CD4-positive, alpha-beta T cell (primary cell): ENCODE measurements around the gene VILL. TPM values are rescaled to one million over a fixed set of nuclear protein-coding genes. Genes with fewer than 3 reads are reported as not detected.

Experiments used
- ATAC-seq: fragments of 200-7000 bp; cut with Tn5 transposase; one replicate; pipeline ENCODE4 v1.10.0; 2022; ENCODE audit warnings: mild to moderate bottlenecking; ENCODE audit not compliant: poor library complexity
- CTCF ChIA-PET: fragments of 350-600 bp; sonication (Branson Sonifier 250); formaldehyde crosslinking; loops from one replicate; lab custom pipeline; 2021; ENCODE audit warnings: antibody characterized with exemption, inconsistent platforms; lab: Charles Lee
- POLR2A ChIA-PET: fragments of 350-600 bp; sonication (Branson Sonifier 250); formaldehyde crosslinking; loops from one replicate; lab custom pipeline; 2021; ENCODE audit warnings: antibody characterized with exemption, inconsistent platforms; lab: Charles Lee
- DNase-seq, 14 experiments: peaks; one replicate each; pipeline ENCODE4 v3.0.0-alpha.2; 2013 to 2020; ENCODE audit warnings: mixed read lengths in 2 of 14
- H3K27ac ChIP-seq, 2 donors: one replicate each; pipeline versions ENCODE4 v1.5.1 to v1.7.0; 2013; ENCODE audit warnings: low read length in 2 of 2, low read depth in 1 of 2, mild to moderate bottlenecking in 1 of 2
- H3K27me3 ChIP-seq, 2 experiments: 1 replicate in 1 of 2; 2 replicates in 1 of 2; pipeline versions ENCODE4 v1.6.1 to v1.7.0; 2013; ENCODE audit warnings: low read length in 2 of 2, control low read depth in 1 of 2, mild to moderate bottlenecking in 1 of 2, moderate library complexity in 1 of 2; ENCODE audit not compliant: insufficient read depth in 2 of 2, control insufficient read depth in 1 of 2
- H3K36me3 ChIP-seq: one replicate; pipeline ENCODE4 v1.6.1; 2013; ENCODE audit warnings: low read length, control low read depth; ENCODE audit not compliant: insufficient read depth
- H3K4me1 ChIP-seq: one replicate; pipeline ENCODE4 v1.6.1; 2013; ENCODE audit warnings: low read length, control low read depth; ENCODE audit not compliant: insufficient read depth
- H3K4me3 ChIP-seq: one replicate; pipeline ENCODE4 v1.5.1; 2013; ENCODE audit warnings: mild to moderate bottlenecking, low read length, moderate library complexity
- H3K9me3 ChIP-seq, 2 experiments: 1 replicate in 1 of 2; 2 replicates in 1 of 2; pipeline versions ENCODE4 v1.6.1 to v1.7.0; 2013; ENCODE audit warnings: low read length in 2 of 2, mild to moderate bottlenecking in 2 of 2, control low read depth in 1 of 2, moderate library complexity in 1 of 2; ENCODE audit not compliant: control insufficient read depth in 1 of 2, insufficient read depth in 1 of 2
- H3K27ac Mint-ChIP-seq: one replicate; pipeline ENCODE4 v1.8.0; 2020; ENCODE audit warnings: mixed read lengths
- H3K27me3 Mint-ChIP-seq: one replicate; pipeline ENCODE4 v1.8.0; 2021; ENCODE audit warnings: mixed read lengths
- H3K36me3 Mint-ChIP-seq: one replicate; pipeline ENCODE4 v1.8.0; 2021; ENCODE audit warnings: low read depth, mixed read lengths
- H3K4me1 Mint-ChIP-seq: one replicate; pipeline ENCODE4 v1.8.0; 2021; ENCODE audit warnings: low read depth, mixed read lengths
- H3K4me3 Mint-ChIP-seq: one replicate; pipeline ENCODE4 v1.8.0; 2020; ENCODE audit warnings: mild to moderate bottlenecking, mixed read lengths
- H3K9me3 Mint-ChIP-seq: one replicate; pipeline ENCODE4 v1.8.0; 2020; ENCODE audit warnings: mixed read lengths
- intact Hi-C, 2 experiments: fragments of 100-400 bp; cut with DNase I in 1 of 2; cut with micrococcal nuclease in 1 of 2; formaldehyde crosslinking; loops; one replicate each; pipeline versions ENCODE4 v1.15.1 to v1.9.0; 2023 to 2025; cut with DNase I, micrococcal nuclease
- total RNA-seq, 174 experiments: library from RNA in 2 of 174; stranded (reverse) in 2 of 174; gene quantifications; one replicate each; pipeline ENCODE4 v1.2.3 and lab custom pipeline; 2021 to 2026
- TF ChIP-seq, protein P1 (sequence below): fragments of 200-600 bp; IDR thresholded peaks from one replicate; pipeline ENCODE4 v1.8.0; 2022; ENCODE audit warnings: antibody characterized with exemption, mild to moderate bottlenecking

VILL gene
- total RNA-seq, 2 experiments from 2014 or later = 23.2 to 24.4 TPM

GRCh38 chr3:38039101-38039898 lies 48.7 kb downstream of the VILL start, which contains the start of gene DLEC1:
Gene DLEC1, plus strand, starts transcription at chr3:38039208. Its CDS starts 18 bp downstream, at chr3:38039226.
- Histone ChIP-seq H3K27ac (peak within 1 kb of the TSS; percentile 76 to 96), H3K4me1 (peaks cover 46% of the 10 kb centered on the region), H3K27me3 (no peaks in the 10 kb centered on the region), H3K36me3 (no peaks in the 10 kb centered on the region), H3K9me3 (no peaks in the 10 kb centered on the region), H3K4me3 (peak within 1 kb of the TSS; percentile 76)
- ChIA-PET POLR2A (interaction anchor here (0.8 to 2.0 kb wide), 12 partner anchors 9 to 1367 kb away, joined by 3 to 13 read pairs (median 4); partner anchors contain the start of genes ACAA1, EPM2AIP1, MLH1 and OXSR1), CTCF (interaction anchor here (0.7 to 2.6 kb wide), 9 partner anchors 8 to 184 kb away, joined by 3 to 14 read pairs (median 5); partner anchors contain the start of gene ACAA1)
- peak within 1 kb of the TSS; percentile 65 for H3K4me3 Mint-ChIP-seq
- ATAC-seq = peak; percentile 59
- peak within 1 kb of the TSS; percentile 91 for H3K27ac Mint-ChIP-seq
- peaks cover 28% of the 10 kb centered on the region for H3K4me1 Mint-ChIP-seq
- DNase-seq = peak; percentile 70 to 95 (median 80)
- peaks cover 4% of the 10 kb centered on the region for H3K9me3 Mint-ChIP-seq
- no peaks in the 10 kb centered on the region for H3K36me3 Mint-ChIP-seq
- TF ChIP-seq, protein P1, sequence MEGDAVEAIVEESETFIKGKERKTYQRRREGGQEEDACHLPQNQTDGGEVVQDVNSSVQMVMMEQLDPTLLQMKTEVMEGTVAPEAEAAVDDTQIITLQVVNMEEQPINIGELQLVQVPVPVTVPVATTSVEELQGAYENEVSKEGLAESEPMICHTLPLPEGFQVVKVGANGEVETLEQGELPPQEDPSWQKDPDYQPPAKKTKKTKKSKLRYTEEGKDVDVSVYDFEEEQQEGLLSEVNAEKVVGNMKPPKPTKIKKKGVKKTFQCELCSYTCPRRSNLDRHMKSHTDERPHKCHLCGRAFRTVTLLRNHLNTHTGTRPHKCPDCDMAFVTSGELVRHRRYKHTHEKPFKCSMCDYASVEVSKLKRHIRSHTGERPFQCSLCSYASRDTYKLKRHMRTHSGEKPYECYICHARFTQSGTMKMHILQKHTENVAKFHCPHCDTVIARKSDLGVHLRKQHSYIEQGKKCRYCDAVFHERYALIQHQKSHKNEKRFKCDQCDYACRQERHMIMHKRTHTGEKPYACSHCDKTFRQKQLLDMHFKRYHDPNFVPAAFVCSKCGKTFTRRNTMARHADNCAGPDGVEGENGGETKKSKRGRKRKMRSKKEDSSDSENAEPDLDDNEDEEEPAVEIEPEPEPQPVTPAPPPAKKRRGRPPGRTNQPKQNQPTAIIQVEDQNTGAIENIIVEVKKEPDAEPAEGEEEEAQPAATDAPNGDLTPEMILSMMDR = no peak
- intact Hi-C loops = loop anchor here in 1 of 2 experiments (2.0 to 5.0 kb wide), 3 partner anchors 34 to 98 kb away; partner anchors contain the start of genes ACAA1 and MYD88
- no peaks in the 10 kb centered on the region for H3K27me3 Mint-ChIP-seq

GRCh38 chr3:38039899-38040261 lies 49.3 kb downstream of the VILL start:
- Histone ChIP-seq H3K9me3 (no peaks in the 10 kb centered on the region), H3K36me3 (no peaks in the 10 kb centered on the region), H3K27ac (peak overlapping the region; percentile 76 to 96), H3K27me3 (no peaks in the 10 kb centered on the region), H3K4me1 (peaks cover 46% of the 10 kb centered on the region), H3K4me3 (peak overlapping the region; percentile 76)
- peak overlapping the region; percentile 65 for H3K4me3 Mint-ChIP-seq
- TF ChIP-seq, protein P1 = no peak
- ATAC-seq (peak; percentile 49), DNase-seq (peak; percentile 32 to 86 (median 54))
- intact Hi-C loops = loop anchor here (1.0 to 5.0 kb wide), 4 partner anchors 35 to 97 kb away; partner anchors contain the start of genes ACAA1 (in 1 of the 2) and MYD88 (in 1 of the 2)
- ChIA-PET CTCF (interaction anchor here (0.8 to 2.6 kb wide), 8 partner anchors 8 to 307 kb away, joined by 3 to 14 read pairs (median 6); partner anchors contain the start of genes ACAA1 and XYLB), POLR2A (interaction anchor here (0.9 to 2.0 kb wide), 8 partner anchors 9 to 307 kb away, joined by 3 to 13 read pairs (median 4); partner anchors contain the start of genes OXSR1, PLCD1 and XYLB)
- H3K36me3 Mint-ChIP-seq = no peaks in the 10 kb centered on the region
- peaks cover 4% of the 10 kb centered on the region for H3K9me3 Mint-ChIP-seq
- H3K27ac Mint-ChIP-seq = peak overlapping the region; percentile 91
- no peaks in the 10 kb centered on the region for H3K27me3 Mint-ChIP-seq
- peaks cover 28% of the 10 kb centered on the region for H3K4me1 Mint-ChIP-seq

GRCh38 chr3:38040401-38040800 lies 49.8 kb downstream of the VILL start:
- Mint-ChIP-seq H3K4me3 (peak overlapping the region; percentile 65), H3K4me1 (peaks cover 28% of the 10 kb centered on the region), H3K36me3 (no peaks in the 10 kb centered on the region), H3K27ac (peak overlapping the region; percentile 91), H3K9me3 (peaks cover 4% of the 10 kb centered on the region), H3K27me3 (no peaks in the 10 kb centered on the region)
- Histone ChIP-seq H3K36me3 (no peaks in the 10 kb centered on the region), H3K4me3 (peak overlapping the region; percentile 76), H3K27ac (peak overlapping the region; percentile 29 to 76), H3K27me3 (no peaks in the 10 kb centered on the region), H3K9me3 (no peaks in the 10 kb centered on the region), H3K4me1 (peaks cover 46% of the 10 kb centered on the region)
- no peak for ATAC-seq
- DNase-seq = no peak
- intact Hi-C loops = loop anchor here in 1 of 2 experiments (1.0 kb wide), 1 partner anchor 36 kb away; no protein-coding TSS in a partner anchor
- ChIA-PET POLR2A (interaction anchor here (0.9 to 2.0 kb wide), 4 partner anchors 9 to 124 kb away, joined by 3 to 13 read pairs (median 4); partner anchors contain the start of gene OXSR1), CTCF (interaction anchor here (0.8 to 2.6 kb wide), 8 partner anchors 9 to 306 kb away, joined by 3 to 14 read pairs (median 6); partner anchors contain the start of gene XYLB)
- TF ChIP-seq, protein P1 = no peak
